Immature natural killer cell (primary cell): ENCODE measurements around the gene LYST. TPM values are rescaled to one million over a fixed set of nuclear protein-coding genes. Genes with fewer than 3 reads are reported as not detected.
A peak's percentile ranks its signal among the peaks of the same experiment; 100 is the strongest.

ENCODE experiments used
- DNase-seq, 3 donors: peaks; one replicate each; pipeline ENCODE4 v3.0.0; 2022; ENCODE audit warnings: mixed read lengths in 1 of 3
- H3K27ac Mint-ChIP-seq, 6 donors: one replicate each; pipeline ENCODE4 v1.8.0; 2020; ENCODE audit warnings: mixed read lengths in 6 of 6, mild to moderate bottlenecking in 5 of 6, inconsistent platforms in 4 of 6, moderate library complexity in 3 of 6
- H3K27me3 Mint-ChIP-seq, 3 donors: one replicate each; pipeline ENCODE4 v1.8.0; 2020 to 2021; ENCODE audit warnings: low read depth in 3 of 3, mild to moderate bottlenecking in 3 of 3, mixed read lengths in 3 of 3, moderate library complexity in 3 of 3, inconsistent platforms in 1 of 3
- H3K36me3 Mint-ChIP-seq, 3 donors: one replicate each; pipeline ENCODE4 v1.8.0; 2020; ENCODE audit warnings: mixed read lengths in 3 of 3, inconsistent platforms in 2 of 3, mild to moderate bottlenecking in 2 of 3
- H3K4me1 Mint-ChIP-seq, 2 donors: one replicate each; pipeline ENCODE4 v1.8.0; 2020; ENCODE audit warnings: inconsistent platforms in 2 of 2, mild to moderate bottlenecking in 2 of 2, mixed read lengths in 2 of 2, moderate library complexity in 1 of 2
- H3K4me3 Mint-ChIP-seq, 5 donors: one replicate each; pipeline ENCODE4 v1.8.0; 2020; ENCODE audit warnings: mild to moderate bottlenecking in 5 of 5, mixed read lengths in 5 of 5, inconsistent platforms in 3 of 5, moderate library complexity in 3 of 5
- H3K9me3 Mint-ChIP-seq, 6 donors: one replicate each; pipeline ENCODE4 v1.8.0; 2020; ENCODE audit warnings: mild to moderate bottlenecking in 6 of 6, mixed read lengths in 6 of 6, inconsistent platforms in 4 of 6, moderate library complexity in 3 of 6
- polyA plus RNA-seq, 3 donors: library from polyadenylated mRNA; unstranded; fragments of 300-500 nt; fragmentation: Illumina TruSeq; gene quantifications; one replicate each; pipeline ENCODE4 v1.2.3, GENCODE V29; 2021

LYST gene
- polyA plus RNA-seq, 3 donors from 2014 or later: 21.8 to 39.3 (median 27.7) TPM

DNA sequence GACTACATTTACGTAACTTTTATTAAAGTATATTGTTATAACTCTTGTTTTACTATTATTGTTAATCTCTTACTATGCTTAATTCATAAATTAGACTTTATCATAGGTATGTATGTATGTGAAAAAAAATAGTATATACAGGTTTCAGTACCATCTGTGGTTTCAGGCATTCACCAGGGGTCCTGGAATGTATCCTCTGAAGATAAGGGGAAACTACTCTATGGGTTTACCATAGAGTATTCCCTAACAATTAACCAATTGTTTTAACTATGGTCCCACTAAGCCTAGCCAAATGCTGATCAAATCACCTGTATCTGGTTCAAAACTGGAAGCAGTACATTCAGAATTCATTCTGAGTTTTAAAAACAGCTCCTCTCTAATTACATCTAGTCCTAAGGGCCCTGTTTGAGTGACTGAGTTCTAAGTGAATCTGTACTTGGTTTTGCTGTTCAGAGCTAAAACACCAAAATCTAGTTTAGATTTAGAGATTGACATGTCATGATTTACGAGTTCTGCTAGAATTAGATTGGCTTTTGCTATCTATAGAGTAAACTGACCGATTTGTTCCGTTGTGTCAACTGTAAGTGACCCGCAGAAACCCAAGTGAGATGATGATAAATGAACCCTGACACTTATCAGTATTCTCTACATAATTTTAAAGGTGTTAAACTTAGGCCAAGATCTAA is 123.6 kb downstream of the LYST start:
- Mint-ChIP-seq H3K4me3 (no peak overlapping the region), H3K27ac (no peak overlapping the region), H3K36me3 (peaks cover 29 to 49% (median 34%) of the 10 kb centered on the region in 3 donors), H3K27me3 (no peaks in the 10 kb centered on the region), H3K9me3 (no peaks in the 10 kb centered on the region), H3K4me1 (no peaks in the 10 kb centered on the region)
- DNase-seq: no peak

DNA sequence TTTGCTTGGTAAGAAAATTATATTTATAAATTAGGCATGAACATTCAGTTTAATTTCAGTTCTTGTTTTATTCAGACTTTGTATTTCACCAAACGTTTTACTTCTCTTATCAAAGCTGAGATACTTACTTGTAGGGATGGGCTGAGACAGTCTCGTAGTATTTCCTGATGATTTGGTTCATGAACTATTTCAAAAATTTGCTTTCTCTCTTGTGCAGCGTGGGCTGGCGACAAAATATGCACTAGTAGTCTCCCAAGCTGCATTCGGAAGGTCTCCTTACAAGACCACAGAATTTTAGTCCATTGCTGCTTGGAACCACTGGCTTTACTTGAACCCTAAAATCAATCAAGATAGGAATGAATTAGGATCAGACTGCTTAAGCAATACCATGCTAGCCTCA is 125.4 kb downstream of the LYST start:
- H3K36me3 Mint-ChIP-seq: peaks cover 29 to 65% (median 36%) of the 10 kb centered on the region in 3 donors
- no peaks in the 10 kb centered on the region for H3K9me3 Mint-ChIP-seq
- H3K27ac Mint-ChIP-seq: no peak overlapping the region
- H3K4me1 Mint-ChIP-seq: no peaks in the 10 kb centered on the region
- no peak for DNase-seq
- H3K27me3 Mint-ChIP-seq: no peaks in the 10 kb centered on the region
- H3K4me3 Mint-ChIP-seq: no peak overlapping the region

DNA sequence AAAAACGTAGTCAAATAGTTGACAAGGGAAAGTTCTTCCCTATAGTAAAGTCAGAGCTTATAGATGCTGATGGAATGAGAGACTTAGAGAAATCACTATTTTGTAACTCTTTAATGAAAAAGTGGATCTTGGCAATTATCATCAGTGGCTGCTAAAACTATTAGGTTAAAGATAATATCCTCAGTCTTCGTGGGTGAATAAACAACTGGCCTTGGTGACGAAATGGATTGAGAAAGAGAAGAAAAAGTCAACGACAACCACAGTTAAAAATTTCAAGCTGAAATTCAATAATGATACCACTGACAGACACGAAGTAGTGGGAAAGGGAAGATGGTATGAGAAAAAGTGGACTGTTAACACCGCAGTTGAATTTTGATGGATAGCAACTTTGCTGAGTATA is 127.1 kb downstream of the LYST start:
- Mint-ChIP-seq H3K4me3 (no peak overlapping the region), H3K36me3 (peaks cover 26 to 62% (median 29%) of the 10 kb centered on the region in 3 donors), H3K27me3 (no peaks in the 10 kb centered on the region), H3K9me3 (no peaks in the 10 kb centered on the region), H3K4me1 (no peaks in the 10 kb centered on the region), H3K27ac (no peak overlapping the region)
- no peak for DNase-seq

- Mint-ChIP-seq H3K27ac (no peak overlapping the region), H3K9me3 (no peaks in the 10 kb centered on the region), H3K4me3 (no peak overlapping the region), H3K4me1 (no peaks in the 10 kb centered on the region), H3K36me3 (peaks cover 23 to 58% (median 26%) of the 10 kb centered on the region in 3 donors), H3K27me3 (no peaks in the 10 kb centered on the region)
- no peak for DNase-seq
Observed at GRCh38 chr1:235739124-235739523, 127.6 kb downstream of the LYST start.

DNA sequence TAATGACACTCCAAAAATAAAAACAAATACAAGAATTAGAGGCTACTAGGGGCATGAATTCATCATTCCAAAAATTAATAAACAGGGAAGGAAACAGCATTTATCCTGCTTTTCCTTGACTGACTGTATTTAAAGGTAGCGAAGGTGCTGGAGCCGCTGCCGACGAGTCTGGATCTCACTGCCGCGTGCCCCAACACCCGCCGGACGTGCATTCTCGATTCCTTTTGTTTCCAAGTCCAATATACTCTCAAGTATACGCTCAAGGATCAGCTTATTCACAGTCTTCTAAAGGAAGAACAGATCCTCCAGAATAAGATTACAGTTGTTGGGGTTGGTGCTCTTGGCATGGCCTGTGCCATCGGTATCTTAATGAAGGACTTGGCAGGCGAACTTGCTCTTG is 129.0 kb downstream of the LYST start:
- no peaks in the 10 kb centered on the region for H3K4me1 Mint-ChIP-seq
- no peak overlapping the region for H3K27ac Mint-ChIP-seq
- no peaks in the 10 kb centered on the region for H3K27me3 Mint-ChIP-seq
- DNase-seq: no peak
- H3K36me3 Mint-ChIP-seq: peaks cover 22 to 56% (median 23%) of the 10 kb centered on the region in 3 donors
- H3K9me3 Mint-ChIP-seq: no peaks in the 10 kb centered on the region
- H3K4me3 Mint-ChIP-seq: no peak overlapping the region

DNA sequence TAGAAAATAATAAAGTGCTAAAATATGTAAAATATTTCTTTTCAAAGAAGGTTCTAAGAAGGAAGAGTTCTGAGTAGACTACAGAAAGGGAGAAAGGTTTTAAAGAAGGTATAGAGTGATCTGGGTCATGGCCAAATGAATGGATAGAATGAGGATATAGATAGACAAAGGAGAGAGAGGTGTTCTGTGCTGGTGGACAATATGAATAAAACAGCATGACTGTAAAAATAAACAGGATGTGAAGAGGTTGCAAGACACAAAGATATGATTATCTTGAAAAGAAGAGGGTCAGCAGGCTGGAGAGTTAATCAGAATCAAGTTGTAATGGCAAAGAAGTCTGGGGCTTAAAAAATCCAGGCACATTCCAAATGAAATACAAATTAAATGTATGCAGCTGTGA is 130.4 kb downstream of the LYST start:
- Mint-ChIP-seq H3K4me1 (no peaks in the 10 kb centered on the region), H3K36me3 (peaks cover 14 to 47% (median 18%) of the 10 kb centered on the region in 3 donors), H3K4me3 (no peak overlapping the region), H3K27me3 (no peaks in the 10 kb centered on the region), H3K9me3 (no peaks in the 10 kb centered on the region), H3K27ac (peak overlapping the region in 1 of 6 donors; percentile 12)
- DNase-seq: no peak

DNA sequence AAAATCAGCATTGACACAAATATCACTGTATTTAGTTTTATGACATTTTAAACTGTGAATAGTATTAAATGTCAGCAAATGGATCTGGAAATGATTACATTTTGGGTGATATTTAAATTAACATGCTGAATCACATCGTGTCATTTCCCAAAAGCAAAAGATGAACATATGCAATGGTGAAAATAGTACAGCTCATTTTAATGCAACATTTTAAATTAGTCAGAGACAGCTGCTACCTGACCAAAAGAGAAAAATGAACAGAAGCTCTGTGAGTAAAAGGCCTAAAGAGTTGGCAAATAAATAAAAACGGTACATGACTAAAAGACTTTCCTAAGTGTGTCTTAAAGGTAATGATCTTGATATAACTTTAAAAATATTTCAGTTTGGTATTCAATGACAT is 131.1 kb downstream of the LYST start:
- Mint-ChIP-seq H3K9me3 (no peaks in the 10 kb centered on the region), H3K4me1 (no peaks in the 10 kb centered on the region), H3K27me3 (no peaks in the 10 kb centered on the region), H3K27ac (no peak overlapping the region), H3K36me3 (peaks cover 14 to 47% (median 18%) of the 10 kb centered on the region in 3 donors), H3K4me3 (no peak overlapping the region)
- no peak for DNase-seq

DNA sequence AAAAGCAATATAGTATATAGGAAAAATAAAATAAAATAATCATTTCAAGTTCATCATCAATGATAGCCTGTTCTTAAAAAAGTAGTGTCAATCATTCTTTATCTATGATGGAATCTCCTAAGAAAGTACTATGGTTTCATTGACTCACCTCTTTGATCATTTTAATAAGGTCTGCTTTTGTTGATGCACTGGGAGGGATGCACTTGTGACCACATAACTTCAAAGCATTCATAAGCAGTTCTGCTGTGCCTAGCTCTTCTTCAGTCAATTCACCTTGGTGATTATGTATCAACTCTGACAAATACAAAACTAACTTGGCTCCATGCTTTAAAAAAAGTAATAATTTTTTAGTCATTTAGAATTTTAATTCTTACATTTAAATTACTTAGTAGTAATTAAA is 132.4 kb downstream of the LYST start:
- Mint-ChIP-seq H3K4me3 (no peak overlapping the region), H3K27ac (no peak overlapping the region), H3K27me3 (no peaks in the 10 kb centered on the region), H3K36me3 (peaks cover 11 to 34% (median 18%) of the 10 kb centered on the region in 3 donors), H3K9me3 (no peaks in the 10 kb centered on the region), H3K4me1 (no peaks in the 10 kb centered on the region)
- DNase-seq: no peak

DNA sequence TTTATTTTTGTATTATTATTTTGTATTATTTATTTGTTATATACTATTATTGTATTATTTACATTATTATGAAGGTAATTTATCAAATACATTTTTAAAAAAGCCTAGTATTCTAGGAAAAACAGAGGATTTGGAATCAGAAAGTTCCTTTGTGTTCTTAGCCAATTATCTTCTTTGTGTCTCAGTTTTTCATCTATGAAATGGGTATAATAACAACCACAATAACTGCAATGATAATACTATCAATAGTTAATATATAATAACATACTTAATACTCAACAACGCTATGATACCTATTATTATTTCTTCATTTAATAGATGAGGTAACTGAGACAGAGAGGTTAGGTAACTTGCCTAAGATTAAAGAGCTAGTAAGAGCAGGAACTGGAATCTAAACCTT is 136.7 kb downstream of the LYST start:
- no peak overlapping the region for H3K4me3 Mint-ChIP-seq
- peaks cover 0 to 12% (median 4%) of the 10 kb centered on the region in 3 donors for H3K36me3 Mint-ChIP-seq
- DNase-seq: no peak
- no peak overlapping the region for H3K27ac Mint-ChIP-seq
- no peaks in the 10 kb centered on the region for H3K4me1 Mint-ChIP-seq
- peaks cover 0 to 2% (median 0%) of the 10 kb centered on the region in 3 donors for H3K27me3 Mint-ChIP-seq
- H3K9me3 Mint-ChIP-seq: no peaks in the 10 kb centered on the region

GRCh38 chr1:235726557-235726956 is 140.1 kb downstream of the LYST start:
- H3K9me3 Mint-ChIP-seq: no peaks in the 10 kb centered on the region
- H3K27ac Mint-ChIP-seq: no peak overlapping the region
- no peak overlapping the region for H3K4me3 Mint-ChIP-seq
- H3K36me3 Mint-ChIP-seq: peaks cover 0 to 16% (median 8%) of the 10 kb centered on the region in 3 donors
- H3K27me3 Mint-ChIP-seq: peaks cover 0 to 2% (median 0%) of the 10 kb centered on the region in 3 donors
- DNase-seq: no peak
- H3K4me1 Mint-ChIP-seq: no peaks in the 10 kb centered on the region

DNA sequence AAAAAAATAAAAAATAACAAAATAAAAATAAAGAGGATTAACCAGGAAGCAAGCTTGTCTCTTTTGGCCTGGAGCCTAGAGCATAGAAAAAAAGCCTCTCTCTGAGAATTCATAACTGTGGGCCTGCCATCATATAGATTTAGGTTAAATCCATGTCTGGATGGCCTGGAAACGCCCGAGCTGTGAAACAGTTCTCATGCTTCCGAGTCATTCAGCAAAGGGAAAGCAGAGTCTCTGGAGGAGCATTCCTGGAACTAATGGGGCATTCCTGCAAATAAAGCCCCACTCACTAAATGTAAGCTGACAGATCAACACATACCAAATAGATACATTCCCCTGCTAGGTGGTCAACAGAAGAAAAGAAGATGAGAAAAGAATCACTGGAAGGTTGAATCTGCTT is 141.3 kb downstream of the LYST start:
- Mint-ChIP-seq H3K27me3 (peaks cover 0 to 2% (median 0%) of the 10 kb centered on the region in 3 donors), H3K9me3 (no peaks in the 10 kb centered on the region)

DNA sequence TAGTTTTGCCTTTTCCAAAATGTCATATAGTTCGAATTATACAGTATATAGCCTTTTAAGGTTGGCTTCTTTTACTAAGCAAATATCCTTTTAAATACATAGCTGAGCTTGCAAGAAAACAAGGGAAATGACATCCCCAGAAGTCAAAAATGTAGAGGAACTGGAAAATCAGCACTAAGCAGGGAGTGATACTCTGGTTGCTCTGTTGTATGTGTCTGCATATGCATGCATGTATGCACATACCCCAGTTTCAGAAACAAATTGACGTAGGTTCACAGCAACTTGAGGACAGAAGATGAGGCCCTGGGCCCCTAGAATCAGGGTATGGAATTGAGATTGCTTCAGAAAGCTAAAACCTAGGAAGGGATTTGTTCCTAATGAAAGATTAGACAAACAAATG is 142.0 kb downstream of the LYST start:
- H3K4me1 Mint-ChIP-seq: no peaks in the 10 kb centered on the region
- H3K4me3 Mint-ChIP-seq: no peak overlapping the region
- peaks cover 7 to 23% (median 15%) of the 10 kb centered on the region in 3 donors for H3K36me3 Mint-ChIP-seq
- H3K27me3 Mint-ChIP-seq: peaks cover 0 to 2% (median 0%) of the 10 kb centered on the region in 3 donors
- H3K27ac Mint-ChIP-seq: peak overlapping the region in 3 of 6 donors; percentile 9 to 62 (median 30)
- DNase-seq: no peak
- H3K9me3 Mint-ChIP-seq: no peaks in the 10 kb centered on the region

More for the DNA sequence above, 141.3 kb downstream of the LYST start:
- no peak for DNase-seq
- Mint-ChIP-seq H3K27ac (no peak overlapping the region), H3K36me3 (peaks cover 4 to 20% (median 11%) of the 10 kb centered on the region in 3 donors), H3K4me1 (no peaks in the 10 kb centered on the region), H3K4me3 (no peak overlapping the region)

DNA sequence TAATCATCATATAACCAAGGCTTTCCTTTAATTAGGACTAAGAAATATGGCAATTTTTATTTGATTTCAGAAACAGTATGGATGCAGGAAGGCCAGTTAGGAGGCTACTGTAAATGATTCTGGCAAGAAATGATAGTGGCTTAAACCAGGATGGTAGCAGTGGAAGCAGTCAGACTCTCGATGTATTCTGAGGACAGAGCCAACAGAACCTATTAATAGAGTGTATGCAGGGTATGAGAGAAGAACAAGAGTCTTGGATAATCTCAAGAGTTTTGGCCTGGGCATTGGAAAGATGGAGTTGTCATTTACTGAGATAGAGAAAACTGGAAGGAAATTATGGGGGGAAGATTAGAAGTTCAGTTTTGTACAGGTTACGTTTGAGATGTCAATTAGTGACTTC is 143.8 kb downstream of the LYST start:
- H3K27me3 Mint-ChIP-seq: peaks cover 0 to 2% (median 0%) of the 10 kb centered on the region in 3 donors
- peaks cover 12 to 34% (median 15%) of the 10 kb centered on the region in 3 donors for H3K36me3 Mint-ChIP-seq
- no peaks in the 10 kb centered on the region for H3K4me1 Mint-ChIP-seq
- H3K4me3 Mint-ChIP-seq: no peak overlapping the region
- H3K27ac Mint-ChIP-seq: no peak overlapping the region
- DNase-seq: no peak
- H3K9me3 Mint-ChIP-seq: no peaks in the 10 kb centered on the region

GRCh38 chr1:235721982-235722381 is 144.7 kb downstream of the LYST start:
- H3K27me3 Mint-ChIP-seq: peaks cover 0 to 2% (median 0%) of the 10 kb centered on the region in 3 donors
- no peak overlapping the region for H3K27ac Mint-ChIP-seq
- DNase-seq: no peak
- no peak overlapping the region for H3K4me3 Mint-ChIP-seq
- H3K9me3 Mint-ChIP-seq: no peaks in the 10 kb centered on the region
- no peaks in the 10 kb centered on the region for H3K4me1 Mint-ChIP-seq
- peaks cover 13 to 36% (median 17%) of the 10 kb centered on the region in 3 donors for H3K36me3 Mint-ChIP-seq

- Mint-ChIP-seq H3K27ac (peak overlapping the region in 1 of 6 donors; percentile 26), H3K27me3 (peaks cover 0 to 2% (median 0%) of the 10 kb centered on the region in 3 donors), H3K4me1 (no peaks in the 10 kb centered on the region), H3K36me3 (peaks cover 15 to 36% (median 20%) of the 10 kb centered on the region in 3 donors), H3K4me3 (no peak overlapping the region), H3K9me3 (no peaks in the 10 kb centered on the region)
- DNase-seq: no peak
Observed at GRCh38 chr1:235720544-235720943, 146.2 kb downstream of the LYST start.
